T-cell (primary cell): ENCODE data around the gene CCDC3. TPM values are rescaled to one million over a fixed set of nuclear protein-coding genes. Genes with fewer than 3 reads are reported as not detected.

ENCODE experiments used
- ATAC-seq, 4 experiments: fragments of 200-7000 bp in 3 of 4; fragments of 150-1000 bp in 1 of 4; cut with Tn5 transposase; replicated peaks in 1 of 4; 1 replicate in 3 of 4; 2 replicates in 1 of 4; pipeline ENCODE4 v1.10.0; 2021; ENCODE audit warnings: moderate library complexity in 3 of 4, mild to moderate bottlenecking in 2 of 4, moderate number of reproducible peaks in 1 of 4
- CTCF ChIA-PET, 2 donors: fragments of 300-600 bp; sonication (Branson Sonifier 250); formaldehyde crosslinking; loops; one replicate each; lab custom pipeline; 2022; ENCODE audit warnings: antibody characterized with exemption in 2 of 2; lab: Charles Lee
- POLR2A ChIA-PET, 2 donors: fragments of 300-600 bp; sonication (Branson Sonifier 250); formaldehyde crosslinking; loops; one replicate each; lab custom pipeline; 2022; ENCODE audit warnings: antibody characterized with exemption in 2 of 2; lab: Charles Lee
- DNase-seq, 35 experiments: peaks; one replicate each; pipeline versions ENCODE4 v3.0.0 to v3.0.0-alpha.2; 2013 to 2023
- H3K27ac ChIP-seq: one replicate; pipeline ENCODE4 v1.5.1; 2013; ENCODE audit warnings: low read length
- H3K27me3 ChIP-seq, 2 experiments: replicated peaks in 1 of 2; 1 replicate in 1 of 2; 2 replicates in 1 of 2; pipeline versions ENCODE4 v1.6.1 to v1.7.0; 2013; ENCODE audit warnings: low read length in 1 of 2, mixed read lengths in 1 of 2; ENCODE audit not compliant: control insufficient read depth in 2 of 2, insufficient read depth in 2 of 2; ENCODE audit errors: extremely low read depth in 1 of 2
- H3K36me3 ChIP-seq, 2 donors: 1 replicate in 1 of 2; 2 replicates in 1 of 2; pipeline versions ENCODE4 v1.6.1 to v1.7.0; 2013; ENCODE audit warnings: low read length in 1 of 2; ENCODE audit not compliant: control insufficient read depth in 2 of 2, insufficient read depth in 1 of 2; ENCODE audit errors: extremely low read depth in 1 of 2
- H3K4me1 ChIP-seq, 2 experiments: 1 replicate in 1 of 2; 2 replicates in 1 of 2; pipeline versions ENCODE4 v1.6.1 to v1.7.0; 2013; ENCODE audit warnings: low read length in 2 of 2, mixed read lengths in 1 of 2; ENCODE audit not compliant: insufficient read depth in 2 of 2, control insufficient read depth in 1 of 2; ENCODE audit errors: extremely low read depth in 1 of 2
- H3K4me3 ChIP-seq, 2 donors: 1 replicate in 1 of 2; 2 replicates in 1 of 2; pipeline versions ENCODE4 v1.5.1 to v1.7.0; 2013; ENCODE audit warnings: mild to moderate bottlenecking in 2 of 2, low read length in 1 of 2, moderate library complexity in 1 of 2; ENCODE audit not compliant: control insufficient read depth in 1 of 2; ENCODE audit errors: extremely low read depth in 1 of 2
- H3K9me3 ChIP-seq: 2 replicates; pipeline ENCODE4 v1.7.0; 2013
- H3K27ac Mint-ChIP-seq, 2 donors: one replicate each; pipeline ENCODE4 v1.8.0; 2020 to 2021; ENCODE audit warnings: mild to moderate bottlenecking in 2 of 2, mixed read lengths in 2 of 2
- H3K27me3 Mint-ChIP-seq, 2 donors: one replicate each; pipeline ENCODE4 v1.8.0; 2021 to 2022; ENCODE audit warnings: mixed read lengths in 2 of 2
- H3K36me3 Mint-ChIP-seq: one replicate; pipeline ENCODE4 v1.8.0; 2021; ENCODE audit warnings: mixed read lengths
- H3K4me1 Mint-ChIP-seq, 3 donors: one replicate each; pipeline ENCODE4 v1.8.0; 2020 to 2022; ENCODE audit warnings: mixed read lengths in 3 of 3, mild to moderate bottlenecking in 1 of 3
- H3K4me3 Mint-ChIP-seq, 3 donors: one replicate each; pipeline ENCODE4 v1.8.0; 2020 to 2022; ENCODE audit warnings: mild to moderate bottlenecking in 3 of 3, mixed read lengths in 3 of 3, moderate library complexity in 3 of 3
- H3K9me3 Mint-ChIP-seq, 3 donors: one replicate each; pipeline ENCODE4 v1.8.0; 2020 to 2022; ENCODE audit warnings: mixed read lengths in 3 of 3
- WGBS: methylation state at CpG from one replicate; pipeline ENCODE4 v1.1.5; 2013; ENCODE audit warnings: missing lambda C conversion rate; ENCODE audit not compliant: insufficient coverage; 5-methylcytosine and 5-hydroxymethylcytosine counted together
- total RNA-seq, 35 experiments: library from RNA in 6 of 35; stranded (reverse) in 6 of 35; fragments of 120-200 nt in 1 of 35; gene quantifications; one replicate each; pipeline versions ENCODE4 v1.2.1 to v1.2.4 and lab custom pipeline; 2013 to 2026

CCDC3 gene
- total RNA-seq, 5 donors from 2014 or later (not counting 1 experiment from before 2014, with no cell fraction given) = 0.06 to 0.20 (median 0.16) TPM; not detected in 2

- Mint-ChIP-seq H3K4me3 (no peak overlapping the region), H3K36me3 (no peaks in the 10 kb centered on the region)
- POLR2A ChIA-PET = no interaction called here
Measured at GRCh38 chr10:12911795-12912194, 89.7 kb downstream of the CCDC3 start.

GRCh38 chr10:12910835-12911234 lies 90.7 kb downstream of the CCDC3 start:
- 75% methylated on average over 2 of the region's 4 CpGs for WGBS
- Mint-ChIP-seq H3K4me1 (no peaks in the 10 kb centered on the region), H3K36me3 (no peaks in the 10 kb centered on the region), H3K9me3 (peaks cover 0 to 12% (median 5%) of the 10 kb centered on the region in 3 donors), H3K27ac (no peak overlapping the region), H3K4me3 (no peak overlapping the region), H3K27me3 (peaks cover 10 to 12% of the 10 kb centered on the region in 2 donors)
- no peaks in the 10 kb centered on the region for H3K4me1 ChIP-seq
- H3K4me3 ChIP-seq = no peak overlapping the region
- H3K27ac ChIP-seq = no peak overlapping the region
- no peaks in the 10 kb centered on the region for H3K36me3 ChIP-seq
- POLR2A ChIA-PET = no interaction called here
- peaks cover 3 to 18% of the 10 kb centered on the region in 2 experiments for H3K27me3 ChIP-seq
- CTCF ChIA-PET = no interaction called here
- peaks cover 3% of the 10 kb centered on the region for H3K9me3 ChIP-seq
- ATAC-seq (no peak), DNase-seq (no peak)

More at GRCh38 chr10:12911795-12912194, 89.7 kb downstream of the CCDC3 start:
- Mint-ChIP-seq H3K4me1 (no peaks in the 10 kb centered on the region), H3K27ac (no peak overlapping the region), H3K27me3 (peaks cover 8 to 9% of the 10 kb centered on the region in 2 donors), H3K9me3 (peaks cover 0 to 12% (median 5%) of the 10 kb centered on the region in 3 donors)
- Histone ChIP-seq H3K4me1 (no peaks in the 10 kb centered on the region), H3K27ac (no peak overlapping the region), H3K4me3 (no peak overlapping the region), H3K9me3 (peaks cover 3% of the 10 kb centered on the region), H3K27me3 (peaks cover 3 to 20% of the 10 kb centered on the region in 2 experiments), H3K36me3 (no peaks in the 10 kb centered on the region)
- ATAC-seq = no peak
- WGBS = no CpG with 5 or more reads among the region's 3 CpGs
- DNase-seq = no peak
- CTCF ChIA-PET = interaction anchor here in 1 of 2 donors (0.7 kb wide), 1 partner anchor 162 kb away, joined by 3 read pairs; no protein-coding TSS in a partner anchor

GRCh38 chr10:12909836-12910185 lies 91.7 kb downstream of the CCDC3 start:
- no peak overlapping the region for H3K27ac ChIP-seq
- POLR2A ChIA-PET = no interaction called here
- Mint-ChIP-seq H3K4me3 (no peak overlapping the region), H3K27me3 (peaks cover 11 to 12% of the 10 kb centered on the region in 2 donors), H3K36me3 (no peaks in the 10 kb centered on the region), H3K9me3 (peaks cover 0 to 12% (median 5%) of the 10 kb centered on the region in 3 donors), H3K27ac (no peak overlapping the region), H3K4me1 (no peaks in the 10 kb centered on the region)
- WGBS = no CpG with 5 or more reads among the region's 3 CpGs
- no peak overlapping the region for H3K4me3 ChIP-seq
- CTCF ChIA-PET = no interaction called here
- ATAC-seq = no peak
- DNase-seq = no peak
- peaks cover 3% of the 10 kb centered on the region for H3K9me3 ChIP-seq
- H3K4me1 ChIP-seq = no peaks in the 10 kb centered on the region
- peaks cover 3 to 16% of the 10 kb centered on the region in 2 experiments for H3K27me3 ChIP-seq
- no peaks in the 10 kb centered on the region for H3K36me3 ChIP-seq

GRCh38 chr10:12909182-12909835 lies 92.2 kb downstream of the CCDC3 start:
- H3K4me1 ChIP-seq = no peaks in the 10 kb centered on the region
- 67% methylated on average over 5 of the region's 9 CpGs for WGBS
- no peak overlapping the region for H3K27ac ChIP-seq
- DNase-seq (no peak), ATAC-seq (no peak)
- peaks cover 3% of the 10 kb centered on the region for H3K9me3 ChIP-seq
- no peaks in the 10 kb centered on the region for H3K4me1 Mint-ChIP-seq
- H3K4me3 Mint-ChIP-seq = no peak overlapping the region
- no peak overlapping the region for H3K27ac Mint-ChIP-seq
- peaks cover 3 to 14% of the 10 kb centered on the region in 2 experiments for H3K27me3 ChIP-seq
- peaks cover 0 to 12% (median 5%) of the 10 kb centered on the region in 3 donors for H3K9me3 Mint-ChIP-seq
- H3K27me3 Mint-ChIP-seq = peaks cover 12% of the 10 kb centered on the region in 2 donors
- no peak overlapping the region for H3K4me3 ChIP-seq
- H3K36me3 Mint-ChIP-seq = no peaks in the 10 kb centered on the region
- no peaks in the 10 kb centered on the region for H3K36me3 ChIP-seq
- ChIA-PET CTCF (no interaction called here), POLR2A (no interaction called here)

GRCh38 chr10:12908773-12909172 lies 92.7 kb downstream of the CCDC3 start:
- Mint-ChIP-seq H3K36me3 (no peaks in the 10 kb centered on the region), H3K27me3 (peaks cover 12% of the 10 kb centered on the region in 2 donors), H3K4me1 (no peaks in the 10 kb centered on the region), H3K27ac (no peak overlapping the region), H3K9me3 (peaks cover 0 to 12% (median 5%) of the 10 kb centered on the region in 3 donors), H3K4me3 (no peak overlapping the region)
- ATAC-seq (no peak), DNase-seq (no peak)
- no peaks in the 10 kb centered on the region for H3K36me3 ChIP-seq
- H3K27me3 ChIP-seq = peaks cover 3 to 14% of the 10 kb centered on the region in 2 experiments
- WGBS = 75% methylated on average over 4 of the region's 4 CpGs
- ChIA-PET POLR2A (no interaction called here), CTCF (no interaction called here)
- H3K4me3 ChIP-seq = no peak overlapping the region
- H3K4me1 ChIP-seq = no peaks in the 10 kb centered on the region
- H3K27ac ChIP-seq = no peak overlapping the region
- peaks cover 3% of the 10 kb centered on the region for H3K9me3 ChIP-seq

- H3K27ac ChIP-seq = no peak overlapping the region
- ATAC-seq (no peak), DNase-seq (no peak)
- H3K4me1 ChIP-seq = no peaks in the 10 kb centered on the region
- H3K36me3 ChIP-seq = no peaks in the 10 kb centered on the region
- H3K9me3 ChIP-seq = peaks cover 3% of the 10 kb centered on the region
- Mint-ChIP-seq H3K4me1 (no peaks in the 10 kb centered on the region), H3K27me3 (peaks cover 12% of the 10 kb centered on the region in 2 donors), H3K36me3 (no peaks in the 10 kb centered on the region), H3K4me3 (no peak overlapping the region), H3K9me3 (peaks cover 0 to 11% (median 5%) of the 10 kb centered on the region in 3 donors), H3K27ac (no peak overlapping the region)
- ChIA-PET POLR2A (no interaction called here), CTCF (no interaction called here)
- peaks cover 3 to 14% of the 10 kb centered on the region in 2 experiments for H3K27me3 ChIP-seq
- H3K4me3 ChIP-seq = no peak overlapping the region
- 100% methylated on average over 1 of the region's 4 CpGs for WGBS
Measured at GRCh38 chr10:12907656-12908055, 93.9 kb downstream of the CCDC3 start.
